GM12878 (cell line): ENCODE results near the gene WFDC6. TPM values are rescaled to one million over a fixed set of nuclear protein-coding genes. Genes with fewer than 3 reads are reported as not detected.

Source experiments
- ATAC-seq: fragments of 200-7000 bp; cut with Tn5 transposase; 3 replicates; pipeline ENCODE4 v1.9.1; 2020; ENCODE audit warnings: mild to moderate bottlenecking, moderate library complexity
- BruUV-seq: library from RNA; stranded (reverse); fragments of 400-500 nt; replicated peaks from 2 replicates; lab custom pipeline; 2021; lab: Mats Ljungman, UMichigan
- CTCF ChIA-PET: fragments of 300-600 bp; sonication (Branson Sonifier 250); formaldehyde crosslinking; extraction: SDS; loops from one replicate; lab custom pipeline; 2021; ENCODE audit warnings: inconsistent platforms; lab: Yijun Ruan, JAX
- POLR2A ChIA-PET: fragments of 350-600 bp; formaldehyde crosslinking; extraction: SDS; loops from one replicate; lab custom pipeline; 2021; ENCODE audit warnings: inconsistent platforms; lab: Charles Lee
- RAD21 ChIA-PET: fragments of 300-600 bp; sonication (Branson Sonifier 250); formaldehyde crosslinking; loops from one replicate; lab custom pipeline; 2023; ENCODE audit warnings: antibody characterized with exemption; ENCODE audit not compliant: unreplicated experiment; lab: Charles Lee
- SMC1A ChIA-PET: fragments of 300-600 bp; sonication (Branson Sonifier 250); formaldehyde crosslinking; loops from one replicate; lab custom pipeline; 2023; ENCODE audit not compliant: unreplicated experiment, uncharacterized antibody; lab: Charles Lee
- DNase-seq: peaks from one replicate; pipeline ENCODE4 v3.0.0-alpha.2; 2011; ENCODE audit warnings: low read depth, low spot score
- FAIRE-seq: peaks from 3 replicates; lab custom pipeline; 2011; peaks lifted over from hg19 to GRCh38; lab: Jason Lieb, UNC
- H2AFZ ChIP-seq: 2 replicates; pipeline ENCODE4 v1.6.0; 2011; ENCODE audit warnings: low read depth, low read length, control low read depth; ENCODE audit not compliant: control insufficient read depth
- H3K27ac ChIP-seq: 2 replicates; pipeline ENCODE4 v1.5.1; 2011; ENCODE audit warnings: control low read depth; ENCODE audit not compliant: control insufficient read depth, insufficient read depth
- H3K27me3 ChIP-seq, 2 experiments: replicated peaks in 1 of 2; 2 replicates each; pipeline versions ENCODE4 v1.6.0 to v1.6.1; 2011; ENCODE audit warnings: low read length in 1 of 2; ENCODE audit not compliant: control insufficient read depth in 2 of 2, insufficient read depth in 2 of 2
- H3K36me3 ChIP-seq, 2 experiments: 2 replicates each; pipeline ENCODE4 v1.5.1; 2011; ENCODE audit warnings: low read length in 1 of 2; ENCODE audit not compliant: control insufficient read depth in 2 of 2, insufficient read depth in 2 of 2
- H3K4me1 ChIP-seq: 2 replicates; pipeline ENCODE4 v1.6.1; 2011; ENCODE audit warnings: mild to moderate bottlenecking, low read length, moderate library complexity, mixed read lengths; ENCODE audit not compliant: control insufficient read depth, insufficient read depth
- H3K4me2 ChIP-seq: 2 replicates; pipeline ENCODE4 v1.6.0; 2011; ENCODE audit warnings: control low read depth; ENCODE audit not compliant: control insufficient read depth, insufficient read depth
- H3K4me3 ChIP-seq: fragments of 200-600 bp; sonication (generic); 2 replicates; pipeline ENCODE4 v1.5.1; 2016
- H3K79me2 ChIP-seq: 2 replicates; pipeline ENCODE4 v1.6.0; 2011; ENCODE audit warnings: low read length; ENCODE audit not compliant: control insufficient read depth, insufficient read depth
- H3K9ac ChIP-seq: 2 replicates; pipeline ENCODE4 v1.8.0; 2011; ENCODE audit warnings: low read length, control low read depth, mixed read lengths; ENCODE audit not compliant: control insufficient read depth, insufficient read depth
- H3K9me3 ChIP-seq: replicated peaks from 3 replicates; pipeline ENCODE4 v1.5.1; 2011; ENCODE audit warnings: mild to moderate bottlenecking, low read length; ENCODE audit not compliant: control insufficient read depth, insufficient read depth
- H4K20me1 ChIP-seq: 2 replicates; pipeline ENCODE4 v1.6.0; 2011; ENCODE audit not compliant: control insufficient read depth, insufficient read depth
- CREB1 ChIP-seq: IDR thresholded peaks from 2 replicates; pipeline ENCODE4 v1.6.1; 2012; ENCODE audit warnings: low read depth, mild to moderate bottlenecking, inconsistent platforms
- IKZF2 ChIP-seq, 2 experiments: fragments of 450-650 bp; IDR thresholded peaks; 2 replicates each; pipeline ENCODE4 v1.6.1; 2017; ENCODE audit warnings: mild to moderate bottlenecking in 2 of 2, moderate library complexity in 2 of 2
- NFXL1 ChIP-seq: fragments of 450-650 bp; IDR thresholded peaks from 2 replicates; pipeline ENCODE4 v1.6.1; 2017; ENCODE audit warnings: antibody characterized with exemption, mild to moderate bottlenecking, borderline replicate concordance
- NR2C2 ChIP-seq: IDR thresholded peaks from 2 replicates; pipeline ENCODE4 v1.6.1; 2011; ENCODE audit warnings: borderline replicate concordance, low read depth; ENCODE audit not compliant: control insufficient read depth, insufficient read length
- SMAD1 ChIP-seq: fragments of 450-650 bp; IDR thresholded peaks from 2 replicates; pipeline ENCODE4 v1.6.1; 2018; ENCODE audit warnings: mild to moderate bottlenecking, low read depth; ENCODE audit not compliant: partially characterized antibody
- SMARCA5 ChIP-seq: fragments of 450-650 bp; IDR thresholded peaks from 2 replicates; pipeline ENCODE4 v1.6.1; 2017; ENCODE audit warnings: mild to moderate bottlenecking
- SPI1 ChIP-seq: IDR thresholded peaks from 2 replicates; pipeline ENCODE4 v1.6.1; 2011; ENCODE audit warnings: low read depth, mild to moderate bottlenecking, low read length, moderate library complexity, borderline replicate concordance; ENCODE audit not compliant: insufficient read depth
- WRNIP1 ChIP-seq: IDR thresholded peaks from 2 replicates; pipeline ENCODE4 v1.6.1; 2011; ENCODE audit warnings: low read depth, low read length, improper control_type of control experiment, borderline replicate concordance
- YY1 ChIP-seq: IDR thresholded peaks from 2 replicates; pipeline ENCODE4 v1.6.1; 2011; ENCODE audit warnings: low read depth, mild to moderate bottlenecking, low read length
- ZBED1 ChIP-seq: IDR thresholded peaks from 2 replicates; pipeline ENCODE4 v1.6.1; 2016; ENCODE audit warnings: borderline replicate concordance
- ZNF274 ChIP-seq: IDR thresholded peaks from one replicate; pipeline ENCODE4 v1.8.0; 2011; ENCODE audit not compliant: insufficient read length, insufficient read depth
- WGBS: methylation state at CpG from one replicate; pipeline ENCODE4 v1.1.6; 2016; ENCODE audit warnings: low lambda C conversion rate; ENCODE audit not compliant: insufficient replicate concordance, insufficient coverage; ENCODE audit errors: missing lambda C conversion rate; 5-methylcytosine and 5-hydroxymethylcytosine counted together
- in situ Hi-C: fragments of 300-500 bp; cut with MboI; formaldehyde crosslinking; loops from 9 replicates; pipeline ENCODE4 v1.14.3; 2018; ENCODE audit warnings: mixed read lengths
- intact Hi-C: fragments of 100-400 bp; cut with micrococcal nuclease; formaldehyde crosslinking; loops from one replicate; pipeline ENCODE4 v1.14.2; 2022; ENCODE audit not compliant: unreplicated experiment
- polyA plus RNA-seq, 11 experiments: library from polyadenylated mRNA; depleted of rRNA in 4 of 11; unstranded in 6 of 11; stranded (reverse) in 5 of 11; fragments of >200 nt; fragmentation: Nextera tagmentation in 4 of 11; fragmentation: Illumina TruSeq in 1 of 11; extraction: Ambion mirVana in 4 of 11; extraction: Trizol in 1 of 11; gene quantifications; 1 replicate in 1 of 11; 2 replicates in 10 of 11; pipeline versions ENCODE4 v1.2.1 to v1.2.3, GENCODE V29; 2011 to 2016; ENCODE audit warnings: inconsistent platforms in 2 of 11, missing spikeins in 2 of 11, low read depth in 1 of 11
- total RNA-seq, 4 experiments: library from RNA; depleted of rRNA in 3 of 4; stranded (reverse); fragments of >200 nt in 3 of 4; fragmentation: Illumina TruSeq in 1 of 4; extraction: Trizol in 1 of 4; gene quantifications; 2 replicates each; pipeline versions ENCODE4 v1.2.1 to v1.2.3, GENCODE V29; 2013 to 2021
- TF ChIP-seq, protein P1 (sequence below): fragments of 450-650 bp; IDR thresholded peaks from 2 replicates; pipeline ENCODE4 v1.6.1; 2014; ENCODE audit warnings: mild to moderate bottlenecking

The WFDC6 gene
- total and polyA plus RNA-seq, 10 of the 15 experiments (the other 5 are each of a cell fraction or from before 2014, with no cell fraction given): not detected

DNA sequence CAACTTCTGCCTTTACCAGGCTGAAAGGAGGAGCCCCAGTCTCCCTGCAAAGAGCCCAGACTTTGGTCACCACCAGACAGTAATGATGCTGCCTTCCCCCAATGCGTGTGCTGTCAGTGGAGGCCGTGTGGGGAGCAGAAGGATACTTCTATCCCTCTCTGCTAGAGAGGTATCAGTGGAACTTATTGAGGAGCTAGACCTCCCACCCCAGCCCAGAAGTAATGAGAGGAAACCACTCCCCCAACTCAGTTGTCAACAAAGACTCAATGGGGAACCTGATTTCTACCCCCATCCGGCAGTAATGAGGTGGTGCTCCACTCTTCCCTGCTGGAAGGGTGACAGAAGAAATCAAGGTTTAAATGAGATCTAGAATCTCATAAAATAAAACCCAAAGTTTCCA is 44.2 kb upstream of the WFDC6 start:
- in situ Hi-C loops (no loop called here), intact Hi-C loops (no loop called here)
- 59% methylated on average over 3 of the region's 3 CpGs for WGBS
- Histone ChIP-seq H3K9me3 (no peaks in the 10 kb centered on the region), H3K9ac (no peak overlapping the region), H3K27ac (no peak overlapping the region), H4K20me1 (no peaks in the 10 kb centered on the region), H3K4me3 (no peak overlapping the region), H3K4me2 (no peak overlapping the region), H3K27me3 (peaks cover 0 to 3% of the 10 kb centered on the region in 2 experiments; a peak in 2 of 4 replicates), H3K79me2 (no peaks in the 10 kb centered on the region), H3K36me3 (no peaks in the 10 kb centered on the region), H2AFZ (no peak overlapping the region), H3K4me1 (no peaks in the 10 kb centered on the region)
- ATAC-seq (no peak), FAIRE-seq (no peak), DNase-seq (no peak)
- no peak for TF ChIP-seq ZNF274
- ChIA-PET POLR2A (interaction anchor here (0.5 kb wide), 1 partner anchor 189 kb away, joined by 3 read pairs; no protein-coding TSS in a partner anchor), CTCF (interaction anchor here (0.8 to 1.1 kb wide), 2 partner anchors 8 to 11 kb away, joined by 3 read pairs; no protein-coding TSS in a partner anchor), RAD21 (interaction anchor here (0.5 to 1.0 kb wide), 2 partner anchors 35 to 258 kb away, joined by 3 read pairs; no protein-coding TSS in a partner anchor), SMC1A (no interaction called here)
- no TSS peak for BruUV-seq

DNA sequence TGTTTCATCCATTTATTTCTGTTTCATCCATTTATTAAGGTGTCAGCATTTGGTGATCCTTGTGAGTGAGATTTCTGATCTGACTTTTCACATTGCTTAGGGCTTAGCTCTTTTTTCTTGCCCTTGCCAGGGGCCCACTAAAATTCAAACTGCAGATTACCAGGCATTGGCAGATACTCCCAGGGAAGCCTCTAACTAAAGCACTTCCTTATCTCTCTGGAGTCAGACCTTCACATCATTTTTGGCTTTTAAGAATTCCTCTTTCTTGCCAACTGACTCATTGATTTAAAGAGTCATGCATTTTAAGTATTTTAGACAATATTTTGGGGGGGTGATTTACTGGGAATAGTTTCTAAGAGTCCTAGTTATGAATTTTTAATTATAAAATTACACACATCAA is 42.4 kb upstream of the WFDC6 start:
- ChIA-PET SMC1A (no interaction called here), POLR2A (no interaction called here)

More for the DNA sequence above, 42.4 kb upstream of the WFDC6 start:
- Histone ChIP-seq H3K4me1 (no peaks in the 10 kb centered on the region), H2AFZ (no peak overlapping the region), H3K79me2 (no peaks in the 10 kb centered on the region), H3K4me2 (no peak overlapping the region), H3K9ac (no peak overlapping the region), H3K9me3 (no peaks in the 10 kb centered on the region), H3K27ac (no peak overlapping the region), H3K27me3 (peaks cover 0 to 3% of the 10 kb centered on the region in 2 experiments; a peak in 2 of 4 replicates), H3K4me3 (no peak overlapping the region), H3K36me3 (no peaks in the 10 kb centered on the region), H4K20me1 (no peaks in the 10 kb centered on the region)
- in situ Hi-C loops (no loop called here), intact Hi-C loops (no loop called here)
- ChIA-PET CTCF (no interaction called here), RAD21 (no interaction called here)
- ATAC-seq (no peak), FAIRE-seq (no peak), DNase-seq (no peak)
- BruUV-seq: no TSS peak
- TF ChIP-seq NR2C2: no peak
- no peak for TF ChIP-seq SPI1
- TF ChIP-seq CREB1: no peak
- TF ChIP-seq SMARCA5: no peak
- no peak for TF ChIP-seq NFXL1
- TF ChIP-seq ZBED1: no peak
- no peak for TF ChIP-seq WRNIP1
- TF ChIP-seq, protein P1, sequence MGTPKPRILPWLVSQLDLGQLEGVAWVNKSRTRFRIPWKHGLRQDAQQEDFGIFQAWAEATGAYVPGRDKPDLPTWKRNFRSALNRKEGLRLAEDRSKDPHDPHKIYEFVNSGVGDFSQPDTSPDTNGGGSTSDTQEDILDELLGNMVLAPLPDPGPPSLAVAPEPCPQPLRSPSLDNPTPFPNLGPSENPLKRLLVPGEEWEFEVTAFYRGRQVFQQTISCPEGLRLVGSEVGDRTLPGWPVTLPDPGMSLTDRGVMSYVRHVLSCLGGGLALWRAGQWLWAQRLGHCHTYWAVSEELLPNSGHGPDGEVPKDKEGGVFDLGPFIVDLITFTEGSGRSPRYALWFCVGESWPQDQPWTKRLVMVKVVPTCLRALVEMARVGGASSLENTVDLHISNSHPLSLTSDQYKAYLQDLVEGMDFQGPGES: no peak
- no peak for TF ChIP-seq YY1
- no peak for TF ChIP-seq IKZF2 (IDR thresholded peaks at IDR 0.05)
- no peak for TF ChIP-seq SMAD1
